C4-2B (cell line): ENCODE results near the gene CLSTN2.

Source experiments
- ZFX ChIP-seq: fragments of 450-650 bp; IDR thresholded peaks from 2 replicates; pipeline ENCODE4 v1.6.1; 2017
- TF ChIP-seq, protein P1 (sequence below): fragments of 450-650 bp; conservative IDR thresholded peaks from 2 replicates; pipeline ENCODE4 v1.5.1; 2017; ENCODE audit warnings: mild to moderate bottlenecking

DNA sequence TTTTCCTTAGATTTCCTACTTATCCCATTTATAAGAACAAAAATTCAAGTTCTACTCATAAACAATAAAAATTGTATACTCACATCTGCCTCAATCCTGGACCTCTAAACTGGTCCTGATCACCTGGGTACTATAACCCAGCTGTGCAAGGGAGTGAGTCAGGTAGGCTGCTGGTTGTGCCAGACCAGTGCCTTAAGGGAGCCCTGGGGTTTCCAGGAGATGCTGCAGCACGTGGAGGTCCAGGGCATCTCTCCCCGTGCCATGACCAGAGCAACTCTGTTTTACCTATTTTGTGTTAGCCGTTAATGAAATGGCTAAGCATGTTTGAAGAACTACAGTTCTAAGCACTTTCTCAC lies 602.7 kb downstream of the CLSTN2 start:
- TF ChIP-seq, protein P1, sequence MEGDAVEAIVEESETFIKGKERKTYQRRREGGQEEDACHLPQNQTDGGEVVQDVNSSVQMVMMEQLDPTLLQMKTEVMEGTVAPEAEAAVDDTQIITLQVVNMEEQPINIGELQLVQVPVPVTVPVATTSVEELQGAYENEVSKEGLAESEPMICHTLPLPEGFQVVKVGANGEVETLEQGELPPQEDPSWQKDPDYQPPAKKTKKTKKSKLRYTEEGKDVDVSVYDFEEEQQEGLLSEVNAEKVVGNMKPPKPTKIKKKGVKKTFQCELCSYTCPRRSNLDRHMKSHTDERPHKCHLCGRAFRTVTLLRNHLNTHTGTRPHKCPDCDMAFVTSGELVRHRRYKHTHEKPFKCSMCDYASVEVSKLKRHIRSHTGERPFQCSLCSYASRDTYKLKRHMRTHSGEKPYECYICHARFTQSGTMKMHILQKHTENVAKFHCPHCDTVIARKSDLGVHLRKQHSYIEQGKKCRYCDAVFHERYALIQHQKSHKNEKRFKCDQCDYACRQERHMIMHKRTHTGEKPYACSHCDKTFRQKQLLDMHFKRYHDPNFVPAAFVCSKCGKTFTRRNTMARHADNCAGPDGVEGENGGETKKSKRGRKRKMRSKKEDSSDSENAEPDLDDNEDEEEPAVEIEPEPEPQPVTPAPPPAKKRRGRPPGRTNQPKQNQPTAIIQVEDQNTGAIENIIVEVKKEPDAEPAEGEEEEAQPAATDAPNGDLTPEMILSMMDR: no peak
- no peak for TF ChIP-seq ZFX
